HEK293T (cell line): ENCODE results near the gene ERCC6.

ENCODE experiments used
- ARNT ChIP-seq: fragments of 450-650 bp; IDR thresholded peaks from 2 replicates; pipeline ENCODE4 v1.6.1; 2017; ENCODE audit warnings: mild to moderate bottlenecking
- FOXM1 ChIP-seq: fragments of 450-650 bp; IDR thresholded peaks from 2 replicates; pipeline ENCODE4 v1.6.1; 2017; ENCODE audit warnings: mild to moderate bottlenecking, borderline replicate concordance
- NFRKB ChIP-seq: fragments of 450-650 bp; IDR thresholded peaks from 2 replicates; pipeline ENCODE4 v1.6.1; 2016; ENCODE audit warnings: mild to moderate bottlenecking, moderate library complexity
- SP1 ChIP-seq: fragments of 450-650 bp; IDR thresholded peaks from 2 replicates; pipeline ENCODE4 v1.6.1; 2017
- ZNF384 ChIP-seq: fragments of 450-650 bp; IDR thresholded peaks from 2 replicates; pipeline ENCODE4 v1.6.1; 2016

GRCh38 chr10:49484486-49485235 lies 54.3 kb downstream of the ERCC6 start:
- TF ChIP-seq NFRKB: no peak
- TF ChIP-seq ZNF384: no peak
- no peak for TF ChIP-seq ARNT
- TF ChIP-seq SP1: no peak
- no peak for TF ChIP-seq FOXM1
